AG20443 (cell line): ENCODE data around the gene C2CD4C.
"Not testable (repeated sequence)": the region's sequence is repeated elsewhere in the genome, so short reads cannot be mapped to it uniquely, and the experiment has no call there.

ENCODE experiments used
- DNase-seq: peaks from one replicate; pipeline ENCODE4 v3.0.0; 2012; ENCODE audit warnings: low spot score, mixed read lengths

The C2CD4C gene, protein sequence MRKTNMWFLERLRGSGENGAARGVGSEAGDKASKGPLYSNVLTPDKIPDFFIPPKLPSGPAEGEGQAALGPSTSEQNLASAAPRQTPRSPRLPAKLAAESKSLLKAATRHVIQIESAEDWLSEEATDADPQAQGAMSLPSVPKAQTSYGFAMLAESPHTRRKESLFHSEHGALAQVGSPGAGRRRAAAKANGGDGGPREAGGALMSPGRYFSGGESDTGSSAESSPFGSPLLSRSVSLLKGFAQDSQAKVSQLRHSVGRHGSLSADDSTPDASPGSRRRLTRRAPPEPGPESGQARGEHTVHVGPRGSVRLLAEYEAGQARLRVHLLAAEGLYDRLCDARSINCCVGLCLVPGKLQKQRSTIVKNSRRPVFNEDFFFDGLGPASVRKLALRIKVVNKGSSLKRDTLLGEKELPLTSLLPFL

DNA sequence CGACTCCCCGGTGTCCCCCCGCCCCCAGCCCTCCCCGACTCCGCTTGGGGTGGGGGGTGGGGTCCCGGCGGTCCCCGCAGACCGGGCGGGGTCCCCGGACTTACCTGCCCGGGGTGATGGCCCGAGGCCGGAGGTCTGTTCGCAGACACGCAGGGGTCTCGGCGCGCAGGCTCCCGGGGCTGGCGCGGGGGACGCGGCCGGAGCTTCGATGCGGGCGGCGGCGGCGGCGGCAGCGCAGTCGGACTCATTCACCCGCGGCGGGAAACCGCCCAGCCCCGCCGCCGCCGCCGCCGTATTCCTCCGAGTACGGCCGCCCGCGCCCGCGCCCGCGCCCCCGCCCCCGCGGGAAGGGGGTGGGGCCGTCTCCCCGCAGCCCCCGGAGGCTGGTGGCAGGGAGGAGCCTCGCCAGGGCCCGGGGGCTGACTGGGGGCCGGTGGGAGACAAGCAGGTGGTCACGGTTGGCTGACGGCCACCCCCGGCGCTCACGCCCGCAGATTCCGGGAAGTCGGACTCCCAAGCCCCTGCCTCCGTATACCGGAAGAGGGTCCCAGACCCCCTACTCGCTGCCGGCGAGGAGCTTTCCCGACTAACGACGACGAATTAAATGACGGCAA, at the start of gene C2CD4C:
Gene C2CD4C (minus strand): TSS at position 246 of the 614 bp plus-strand sequence. CDS start 786 bp downstream, outside the sequence.
- peak; percentile 69 for DNase-seq

- DNase-seq, result no peak
Observed at GRCh38 chr19:458091-459042, 49.4 kb upstream of the C2CD4C start.

GRCh38 chr19:457636-458035, 48.7 kb upstream of the C2CD4C start:
- DNase-seq, result no peak

GRCh38 chr19:456547-457110, 47.7 kb upstream of the C2CD4C start:
- no peak for DNase-seq

- no peak for DNase-seq
Observed at GRCh38 chr19:455851-456546, 47.1 kb upstream of the C2CD4C start.

- no peak for DNase-seq
Observed at GRCh38 chr19:455031-455705, 46.2 kb upstream of the C2CD4C start.

- no peak for DNase-seq
Observed at GRCh38 chr19:453606-454005, 44.7 kb upstream of the C2CD4C start.

- DNase-seq, result no peak
Observed at GRCh38 chr19:452829-453228, 43.9 kb upstream of the C2CD4C start.

GRCh38 chr19:450912-451481, 42.0 kb upstream of the C2CD4C start:
- DNase-seq, result not testable (repeated sequence)

DNA sequence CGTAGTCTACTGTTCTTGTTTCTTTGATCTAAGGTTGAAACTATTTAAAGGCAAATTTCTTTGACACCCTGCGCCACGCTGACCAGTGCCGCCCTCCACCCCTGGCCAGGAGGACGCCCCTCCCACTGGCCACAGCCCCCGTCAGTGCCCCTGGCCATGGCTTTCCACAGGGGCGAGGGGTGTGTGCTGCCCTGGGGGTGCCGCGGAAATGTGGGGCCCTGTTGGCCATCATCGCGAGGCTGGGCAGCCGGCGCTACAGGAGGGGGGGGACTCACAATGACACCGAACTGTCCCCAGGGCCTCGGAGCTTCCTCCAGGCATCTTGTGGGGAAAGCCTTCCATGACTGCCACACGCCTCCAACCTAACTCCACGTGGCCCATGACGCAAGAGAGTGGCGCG, 41.0 kb upstream of the C2CD4C start:
- DNase-seq, result no peak

- DNase-seq, result peak; percentile 53
Observed at GRCh38 chr19:447816-448560, 39.0 kb upstream of the C2CD4C start.

GRCh38 chr19:447064-447426, 38.1 kb upstream of the C2CD4C start:
- no peak for DNase-seq

DNA sequence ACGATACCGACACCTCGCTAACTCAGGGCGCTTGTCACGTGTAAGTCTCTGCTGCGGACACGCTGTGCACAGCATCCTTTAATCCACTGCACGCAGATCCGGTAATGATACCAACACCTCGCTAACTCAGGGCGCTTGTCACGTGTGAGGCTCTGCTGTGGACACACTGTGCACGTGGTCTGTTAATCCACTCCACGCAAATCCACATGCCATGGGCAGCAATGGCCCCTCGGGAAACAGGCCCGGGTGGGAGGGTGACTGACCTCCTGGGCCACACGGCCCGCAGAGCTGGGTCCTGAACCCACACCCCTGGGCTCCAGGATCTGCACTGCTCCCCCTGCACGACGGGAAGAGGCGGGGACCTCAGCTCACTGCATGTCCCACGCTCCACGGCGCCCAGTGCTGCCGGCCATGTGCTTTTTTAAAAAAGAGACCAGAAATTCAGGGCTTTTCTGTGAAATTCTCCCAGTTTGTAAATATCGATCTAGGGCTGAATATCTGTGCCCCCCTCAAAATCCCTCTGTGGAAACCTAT, 35.8 kb upstream of the C2CD4C start:
- no peak for DNase-seq

DNA sequence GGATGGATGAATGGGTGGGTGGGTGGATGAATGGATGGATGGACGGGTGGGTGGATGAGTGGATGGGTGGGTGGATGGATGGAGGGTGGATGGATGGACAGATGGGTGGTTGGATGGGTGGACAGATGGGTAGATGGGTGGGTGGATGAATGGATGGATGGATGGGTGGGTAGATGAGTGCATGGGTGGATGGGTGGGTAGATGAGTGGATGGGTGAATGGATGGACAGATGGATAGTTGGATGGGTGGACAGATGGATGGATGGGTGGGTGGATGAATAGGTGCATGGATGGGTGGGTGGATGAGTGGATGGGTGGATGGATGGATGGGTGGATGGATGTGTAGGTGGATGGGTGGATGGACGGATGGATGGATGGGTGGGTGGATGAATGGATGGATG, 34.1 kb upstream of the C2CD4C start:
- no peak for DNase-seq

GRCh38 chr19:442085-442484, 33.1 kb upstream of the C2CD4C start:
- DNase-seq, result no peak

DNA sequence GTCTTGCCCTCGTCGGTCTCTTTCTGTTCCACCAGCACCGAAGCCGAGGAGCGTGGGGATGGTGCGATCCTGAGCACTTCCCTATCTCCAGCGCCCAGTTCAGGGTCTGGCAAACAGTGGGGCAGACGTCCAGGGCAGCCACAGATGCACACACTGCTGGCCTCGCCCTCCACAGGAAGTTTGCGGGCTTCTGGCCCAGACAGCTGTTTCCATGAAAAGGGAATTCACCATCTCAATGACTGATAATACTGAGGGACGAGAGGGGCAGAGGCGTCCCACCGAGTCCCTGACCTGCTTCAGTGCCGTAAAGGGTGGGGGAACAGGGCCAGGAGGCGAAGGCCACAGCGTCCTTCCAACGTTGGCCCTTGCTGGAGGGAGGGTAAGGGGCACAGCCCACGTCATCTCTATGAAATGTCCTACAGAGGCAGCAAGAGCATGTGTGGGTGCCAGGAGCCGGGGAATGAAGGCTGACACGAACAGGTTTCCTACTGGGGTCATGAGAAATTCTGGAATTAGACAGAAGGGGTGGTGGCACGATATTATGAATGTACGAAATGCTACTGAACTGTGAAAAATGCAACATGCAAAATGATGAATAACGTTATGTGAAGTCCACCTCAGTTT, 32.4 kb upstream of the C2CD4C start:
- DNase-seq, result no peak

DNA sequence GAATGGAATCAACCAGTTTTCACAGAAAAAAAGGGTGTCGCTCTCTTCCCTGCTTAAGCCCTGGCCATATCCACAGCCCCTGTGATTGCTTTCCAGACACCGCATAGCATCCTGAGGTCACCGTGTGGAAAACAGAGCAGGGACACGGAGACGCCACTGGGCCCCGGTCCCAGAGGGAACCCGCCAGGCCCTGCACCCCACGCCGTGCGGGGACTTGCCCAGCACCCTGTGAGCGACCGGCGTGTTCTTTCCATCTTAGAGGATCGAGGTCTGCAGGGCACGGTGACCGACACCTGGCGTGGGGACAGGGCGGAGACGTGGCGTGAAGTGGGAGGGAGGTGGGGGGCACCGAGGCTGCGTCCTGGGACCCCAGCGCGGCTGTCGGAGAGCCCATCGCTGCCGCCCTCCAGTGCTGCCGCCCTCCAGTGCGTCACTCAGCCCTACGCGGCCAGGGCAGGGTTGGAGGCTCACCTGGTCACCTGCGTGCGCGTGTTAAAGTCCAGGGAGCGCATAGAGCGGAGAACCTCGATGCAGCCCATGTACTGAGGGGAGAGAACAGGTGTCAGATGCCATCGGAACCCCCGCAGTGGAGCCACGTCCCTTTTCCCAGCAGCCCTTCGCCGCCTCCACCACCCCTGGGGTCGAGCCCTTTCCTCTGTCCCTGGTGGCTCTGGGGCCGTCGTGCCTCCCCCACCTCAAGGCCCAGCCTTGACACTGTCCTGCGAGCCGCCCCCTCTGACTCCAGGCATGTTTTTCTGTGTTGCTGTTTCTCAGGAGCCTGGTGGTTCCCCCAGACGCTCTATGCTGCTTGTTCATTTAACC, 31.7 kb upstream of the C2CD4C start:
- DNase-seq, result no peak
